ENCODE measurements around the gene RAVER1.

- TF ChIP-seq CTCF (IDR thresholded peaks at IDR 0.05 in 4 of 5, conservative IDR thresholded peaks at IDR 0.05 in 1 of 5): no peak
- peak; percentile 60 to 67 for TF ChIP-seq POLR2A (IDR thresholded peaks at IDR 0.05)
Measured at GRCh38 chr19:10270616-10271394, 62.5 kb downstream of the RAVER1 start, which contains the start of gene ICAM1.

All from gastrocnemius medialis (tissue), 4 donors.